ACC112 (cell line): ENCODE data around the gene ENO1.

Experiments
- H2AFZ ChIP-seq: fragments of 200-600 bp; sonication (generic); one replicate; pipeline ENCODE4 v1.6.0; 2017; ENCODE audit warnings: antibody characterized with exemption, low read length; ENCODE audit not compliant: unreplicated experiment
- H3K27ac ChIP-seq: fragments of 200-600 bp; sonication (generic); 2 replicates; pipeline ENCODE4 v1.5.1; 2014; ENCODE audit warnings: low read depth, mild to moderate bottlenecking, antibody characterized with exemption, low read length, moderate library complexity
- H3K27me3 ChIP-seq: fragments of 200-600 bp; sonication (generic); 2 replicates; pipeline ENCODE4 v1.6.1; 2014; ENCODE audit warnings: mild to moderate bottlenecking, antibody characterized with exemption, low read length, moderate library complexity, mixed read lengths; ENCODE audit not compliant: insufficient read depth
- H3K36me3 ChIP-seq: fragments of 200-600 bp; sonication (generic); 2 replicates; pipeline ENCODE4 v1.6.1; 2016; ENCODE audit warnings: mild to moderate bottlenecking, antibody characterized with exemption, low read length, moderate library complexity, mixed read lengths; ENCODE audit not compliant: insufficient read depth
- H3K4me1 ChIP-seq: fragments of 200-600 bp; sonication (generic); one replicate; pipeline ENCODE4 v1.6.1; 2016; ENCODE audit warnings: low read length, mixed read lengths; ENCODE audit not compliant: insufficient read depth, unreplicated experiment, control insufficient read depth
- H3K4me3 ChIP-seq: fragments of 200-600 bp; sonication (generic); 2 replicates; pipeline ENCODE4 v1.5.1; 2014; ENCODE audit warnings: mild to moderate bottlenecking, low read depth, low read length
- H3K79me2 ChIP-seq: fragments of 200-600 bp; sonication (generic); one replicate; pipeline ENCODE4 v1.6.0; 2016; ENCODE audit warnings: low read length; ENCODE audit not compliant: control insufficient read depth, unreplicated experiment, insufficient read depth

The ENO1 gene

GRCh38 chr1:8879922-8880676, 1.6 kb upstream of the ENO1 start:
- peaks cover 40% of the 10 kb centered on the region for H3K79me2 ChIP-seq
- H3K4me1 ChIP-seq, result peaks cover 21% of the 10 kb centered on the region
- peak overlapping the region; percentile 99 for H3K27ac ChIP-seq
- no peak overlapping the region for H2AFZ ChIP-seq
- H3K27me3 ChIP-seq, result no peaks in the 10 kb centered on the region
- peak overlapping the region; percentile 83 for H3K4me3 ChIP-seq
- H3K36me3 ChIP-seq, result peaks cover 25% of the 10 kb centered on the region

DNA sequence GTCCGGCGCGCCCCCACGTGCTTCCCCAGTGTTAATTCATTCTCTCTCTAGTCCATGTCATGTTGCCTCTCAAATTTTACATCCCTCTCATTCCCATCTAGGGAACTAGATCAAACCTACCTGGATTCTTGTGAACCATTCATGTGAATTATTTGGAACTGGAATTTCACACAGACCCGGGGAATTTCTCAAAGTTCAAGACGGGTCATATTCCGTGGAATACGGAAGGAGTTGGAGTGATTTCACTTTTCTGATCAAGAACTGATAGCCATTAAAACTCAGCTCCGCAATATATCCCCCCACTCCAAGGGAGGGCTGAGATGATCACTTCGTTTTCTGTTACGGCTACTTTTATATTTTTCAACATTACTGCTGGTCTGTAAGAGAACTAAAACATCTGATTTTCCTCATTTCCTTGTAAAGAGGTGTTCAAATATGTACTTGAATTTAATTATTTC, 1.0 kb upstream of the ENO1 start:
- Histone ChIP-seq H3K4me3 (peak overlapping the region; percentile 83), H3K27ac (peak overlapping the region; percentile 99), H3K4me1 (peaks cover 21% of the 10 kb centered on the region), H3K27me3 (no peaks in the 10 kb centered on the region), H3K36me3 (peaks cover 31% of the 10 kb centered on the region), H2AFZ (no peak overlapping the region), H3K79me2 (peaks cover 46% of the 10 kb centered on the region)

DNA sequence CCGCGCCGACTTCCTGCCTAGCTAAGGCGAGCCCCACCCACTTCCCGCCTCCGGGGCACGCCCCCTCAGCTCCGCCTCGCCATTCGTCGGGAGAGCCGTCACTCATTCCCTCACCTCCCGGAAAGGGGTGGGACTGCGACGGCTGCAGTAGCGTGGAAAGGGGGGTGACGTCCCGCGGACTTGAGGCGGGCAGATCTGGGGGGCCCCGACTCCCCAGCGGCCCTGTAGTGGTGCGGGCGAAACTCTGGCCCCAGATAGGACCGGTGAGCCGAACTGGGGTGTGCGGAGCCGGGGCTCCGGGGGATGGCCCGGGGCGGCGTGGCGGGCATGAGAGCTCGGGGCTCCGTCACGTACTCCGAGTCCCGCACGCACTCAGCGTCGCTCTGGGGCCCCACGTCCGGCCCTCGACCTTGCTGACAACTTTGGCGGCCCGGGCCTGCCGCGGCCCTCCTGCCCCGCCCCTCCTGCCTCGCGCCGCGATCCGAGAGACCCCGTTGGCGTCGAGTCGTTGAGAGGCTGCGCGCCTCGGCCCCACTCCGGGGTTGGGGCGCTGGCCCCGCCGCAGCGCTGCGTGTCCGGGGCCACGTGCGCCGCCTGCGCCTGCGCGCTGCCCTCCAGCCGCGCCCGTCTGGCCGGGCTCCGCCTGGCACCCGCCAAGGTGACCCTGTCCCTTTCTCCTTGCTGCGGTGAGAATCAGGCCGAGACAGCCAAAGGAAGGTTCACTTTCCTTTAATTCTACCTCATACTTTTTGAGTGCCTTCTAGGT, 395 bp upstream of the ENO1 start:
- Histone ChIP-seq H3K79me2 (peaks cover 50% of the 10 kb centered on the region), H3K36me3 (peaks cover 34% of the 10 kb centered on the region), H2AFZ (no peak overlapping the region), H3K4me3 (peak overlapping the region; percentile 83), H3K4me1 (peaks cover 24% of the 10 kb centered on the region), H3K27me3 (no peaks in the 10 kb centered on the region), H3K27ac (peak overlapping the region; percentile 99)

- Histone ChIP-seq H3K79me2 (peaks cover 77% of the 10 kb centered on the region), H3K27ac (peak overlapping the region; percentile 99), H2AFZ (no peak overlapping the region), H3K4me3 (peak overlapping the region; percentile 83), H3K36me3 (peaks cover 58% of the 10 kb centered on the region), H3K4me1 (peaks cover 45% of the 10 kb centered on the region), H3K27me3 (no peaks in the 10 kb centered on the region)
Observed at GRCh38 chr1:8876087-8876486, 2.4 kb downstream of the ENO1 start.

- H3K79me2 ChIP-seq, result peaks cover 84% of the 10 kb centered on the region
- peak overlapping the region; percentile 83 for H3K4me3 ChIP-seq
- H2AFZ ChIP-seq, result no peak overlapping the region
- peaks cover 66% of the 10 kb centered on the region for H3K36me3 ChIP-seq
- H3K27ac ChIP-seq, result peak overlapping the region; percentile 99
- H3K27me3 ChIP-seq, result no peaks in the 10 kb centered on the region
- H3K4me1 ChIP-seq, result peaks cover 46% of the 10 kb centered on the region
Observed at GRCh38 chr1:8875216-8875861, 3.1 kb downstream of the ENO1 start.

DNA sequence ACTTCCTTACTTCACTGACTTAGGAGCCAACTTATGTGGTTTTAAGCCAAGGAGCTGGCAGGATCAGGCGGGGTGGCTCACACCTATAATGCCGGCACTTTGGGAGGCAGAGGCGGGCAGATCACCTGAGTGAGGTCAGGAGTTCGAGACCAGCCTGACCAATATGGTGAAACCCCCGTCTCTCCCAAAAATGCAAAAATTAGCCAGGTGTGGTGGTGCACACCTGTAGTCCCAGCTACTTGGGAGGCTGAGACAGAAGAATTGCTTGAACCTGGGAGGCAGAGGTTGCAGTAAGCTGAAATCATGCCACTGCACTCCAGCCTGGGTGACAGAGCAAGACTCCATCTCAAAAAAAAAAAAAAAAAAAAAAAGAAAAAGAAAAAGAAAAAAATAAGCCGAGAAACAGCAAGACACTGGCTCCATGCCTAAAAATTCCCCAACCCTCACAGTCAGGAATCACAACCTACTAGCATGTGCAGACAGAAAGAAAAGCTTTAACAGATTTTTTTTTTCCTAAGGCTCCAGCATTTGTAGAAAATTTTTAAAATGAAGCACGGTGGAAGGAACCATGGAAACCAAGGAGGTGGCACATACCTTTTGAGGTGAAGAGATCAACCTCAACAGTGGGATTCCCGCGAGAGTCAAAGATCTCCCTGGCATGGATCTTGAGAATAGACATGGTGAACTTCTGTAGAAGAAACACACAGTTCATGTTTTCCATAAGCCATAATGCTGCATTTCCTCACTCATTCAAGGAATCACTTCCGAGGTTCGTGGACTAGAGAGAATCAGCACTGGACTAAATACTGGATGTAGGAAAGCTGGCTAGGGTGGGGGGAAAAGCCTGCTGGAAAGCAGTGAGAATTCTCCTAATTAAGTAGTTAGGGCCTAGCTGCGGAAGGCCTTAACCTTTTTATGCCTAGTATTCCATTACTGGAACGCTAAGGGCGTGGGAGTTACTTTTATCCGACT, 4.0 kb downstream of the ENO1 start:
- peaks cover 48% of the 10 kb centered on the region for H3K4me1 ChIP-seq
- H3K27ac ChIP-seq, result peak overlapping the region; percentile 99
- H3K36me3 ChIP-seq, result peaks cover 73% of the 10 kb centered on the region
- H3K4me3 ChIP-seq, result peak overlapping the region; percentile 83
- H2AFZ ChIP-seq, result no peak overlapping the region
- H3K79me2 ChIP-seq, result peaks cover 90% of the 10 kb centered on the region
- no peaks in the 10 kb centered on the region for H3K27me3 ChIP-seq

DNA sequence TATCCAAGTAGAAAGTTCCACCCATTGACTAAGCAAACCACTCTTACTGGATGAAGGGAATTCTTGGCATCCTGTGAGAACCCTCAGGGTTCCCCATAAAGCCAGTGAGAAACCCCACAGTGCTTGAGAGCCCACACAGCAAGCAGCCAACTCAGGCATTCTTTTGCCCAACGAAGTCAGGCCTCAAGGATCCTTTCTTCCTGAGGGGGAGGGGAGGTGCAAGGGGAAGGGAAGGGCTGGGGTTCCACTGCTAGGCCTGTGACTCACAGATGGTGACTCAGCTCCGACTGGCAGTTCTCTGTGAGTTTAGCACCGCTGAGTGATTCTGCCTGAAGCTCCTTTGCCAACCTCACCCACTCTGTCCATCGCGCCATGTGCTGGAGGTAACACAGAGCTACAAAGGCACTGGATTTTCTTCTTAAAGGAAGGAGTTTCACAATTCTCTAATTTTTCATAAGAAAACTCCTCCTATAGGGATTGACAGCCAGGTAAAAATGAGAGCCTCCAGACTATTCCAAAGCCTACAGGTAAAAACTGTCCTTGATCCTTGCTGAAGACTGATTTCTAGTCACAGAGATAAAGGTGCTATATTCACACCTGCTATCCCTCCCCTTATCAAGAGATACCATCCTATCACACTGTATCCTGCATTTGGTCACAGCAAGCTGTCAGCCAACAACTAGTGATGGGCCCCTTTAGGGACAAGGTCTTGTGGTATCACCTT, 4.8 kb downstream of the ENO1 start:
- H3K36me3 ChIP-seq, result peaks cover 77% of the 10 kb centered on the region

GRCh38 chr1:8873001-8873400, 5.5 kb downstream of the ENO1 start:
- Histone ChIP-seq H3K36me3 (peaks cover 82% of the 10 kb centered on the region), H3K27me3 (no peaks in the 10 kb centered on the region), H3K4me1 (peaks cover 54% of the 10 kb centered on the region), H3K4me3 (peak overlapping the region; percentile 69), H3K27ac (peak overlapping the region; percentile 74), H3K79me2 (peaks cover 94% of the 10 kb centered on the region), H2AFZ (no peak overlapping the region)

More for the DNA sequence above, 4.8 kb downstream of the ENO1 start:
- Histone ChIP-seq H3K27me3 (no peaks in the 10 kb centered on the region), H3K4me3 (peak overlapping the region; percentile 69), H3K79me2 (peaks cover 94% of the 10 kb centered on the region), H3K4me1 (peaks cover 51% of the 10 kb centered on the region), H2AFZ (no peak overlapping the region), H3K27ac (peak overlapping the region; percentile 74)

DNA sequence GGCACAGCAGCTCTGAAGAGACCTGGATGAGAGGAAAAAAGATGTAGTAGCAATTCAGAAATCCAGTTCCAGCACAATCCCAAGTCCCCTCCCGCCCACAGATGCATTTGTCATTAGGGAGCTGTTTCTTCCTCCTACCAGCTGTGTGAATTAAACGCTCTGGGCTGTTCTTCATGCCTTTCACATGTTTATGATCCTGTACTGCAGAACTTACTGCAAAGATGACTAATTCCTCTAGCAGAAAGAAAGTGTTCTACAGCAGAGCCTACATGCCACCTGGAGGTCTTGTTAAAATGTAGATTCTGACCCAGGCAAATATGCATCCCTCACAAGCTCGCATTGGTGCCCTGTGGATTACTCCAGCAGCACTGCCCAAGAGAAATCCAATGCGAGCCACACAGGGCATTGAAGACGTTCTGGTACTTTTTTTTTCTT, 6.5 kb downstream of the ENO1 start:
- Histone ChIP-seq H3K79me2 (peaks cover 92% of the 10 kb centered on the region), H3K27me3 (no peaks in the 10 kb centered on the region), H2AFZ (no peak overlapping the region), H3K4me3 (peak overlapping the region; percentile 69), H3K36me3 (peaks cover 83% of the 10 kb centered on the region), H3K27ac (peak overlapping the region; percentile 74), H3K4me1 (peaks cover 56% of the 10 kb centered on the region)
